HG03108 (cell line): Measurements from ENCODE around the gene SNTG2.
"Not testable (repeated sequence)": the region's sequence is repeated elsewhere in the genome, so short reads cannot be mapped to it uniquely, and the experiment has no call there.

Experiments
- ATAC-seq: cut with Tn5 transposase; IDR thresholded peaks from one replicate; pipeline ENCODE4 v1.9.1; 2021; ENCODE audit warnings: moderate library complexity; ENCODE audit not compliant: unreplicated experiment

Gene SNTG2

GRCh38 chr2:1402064-1402463 is 451.4 kb downstream of the SNTG2 start:
- ATAC-seq = no peak

DNA sequence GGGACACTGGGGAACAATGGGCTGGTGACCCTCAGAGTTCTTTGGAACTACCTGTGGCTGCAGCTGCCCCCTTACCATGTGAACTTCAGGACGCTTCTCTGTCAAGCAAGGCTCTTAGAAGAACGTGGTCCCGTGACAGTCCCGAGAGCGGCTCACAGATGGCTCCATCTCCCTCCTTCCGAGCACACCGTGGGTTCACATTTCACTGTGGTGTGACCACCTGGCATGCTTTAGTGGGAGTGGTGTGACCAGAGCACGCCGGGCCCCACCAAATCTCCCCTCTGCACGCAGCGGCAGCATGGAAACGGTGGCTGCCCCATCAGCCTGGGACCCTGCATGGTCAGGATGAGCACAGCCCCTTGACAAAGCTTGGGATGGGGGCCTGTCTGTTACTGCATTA is 452.9 kb downstream of the SNTG2 start:
- ATAC-seq = no peak

DNA sequence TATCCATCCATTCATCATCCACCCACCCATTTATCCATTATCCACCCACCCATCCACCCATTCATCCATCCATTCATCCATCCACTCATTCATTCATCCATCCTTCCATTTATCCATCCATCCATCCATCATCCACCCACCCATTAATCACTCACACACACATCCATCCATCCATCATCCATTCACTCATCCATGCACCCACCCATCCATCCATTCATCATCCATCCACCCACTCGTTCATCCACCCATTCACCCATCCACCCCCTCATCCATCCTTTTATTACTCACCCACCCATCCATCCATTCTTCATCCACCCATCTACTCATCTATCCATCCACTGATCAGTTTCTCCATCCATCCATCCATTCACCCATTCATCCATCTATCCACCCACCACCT is 454.5 kb downstream of the SNTG2 start:
- ATAC-seq = no peak

DNA sequence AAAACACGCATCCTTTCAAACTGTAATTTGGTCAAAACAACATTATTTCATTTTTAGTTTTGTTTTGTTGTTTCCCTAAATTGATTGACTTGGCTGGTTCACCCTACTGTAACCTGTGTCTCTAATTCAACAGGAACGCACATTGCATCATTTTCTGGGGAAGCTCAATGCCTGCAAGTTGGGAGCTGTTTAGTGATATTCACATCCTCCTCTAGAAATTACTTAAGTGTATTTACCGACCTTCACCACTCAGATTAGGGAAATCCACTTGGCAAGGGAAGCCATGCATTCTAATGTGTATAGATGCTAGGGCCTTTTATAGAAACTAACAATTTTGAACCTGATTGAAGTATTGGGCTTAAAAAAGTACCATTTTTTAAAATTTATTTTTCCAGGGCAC is 455.3 kb downstream of the SNTG2 start:
- ATAC-seq = no peak

- ATAC-seq = no peak
Measured at GRCh38 chr2:1406434-1406833, 455.8 kb downstream of the SNTG2 start.

- no peak for ATAC-seq
Measured at GRCh38 chr2:1407950-1408675, 457.5 kb downstream of the SNTG2 start.

- no peak for ATAC-seq
Measured at GRCh38 chr2:1413156-1413710, 462.6 kb downstream of the SNTG2 start, which contains the start of gene TPO. Gene TPO (plus strand): TSS chr2:1413463. CDS start chr2:1414409, 946 bp downstream.

DNA sequence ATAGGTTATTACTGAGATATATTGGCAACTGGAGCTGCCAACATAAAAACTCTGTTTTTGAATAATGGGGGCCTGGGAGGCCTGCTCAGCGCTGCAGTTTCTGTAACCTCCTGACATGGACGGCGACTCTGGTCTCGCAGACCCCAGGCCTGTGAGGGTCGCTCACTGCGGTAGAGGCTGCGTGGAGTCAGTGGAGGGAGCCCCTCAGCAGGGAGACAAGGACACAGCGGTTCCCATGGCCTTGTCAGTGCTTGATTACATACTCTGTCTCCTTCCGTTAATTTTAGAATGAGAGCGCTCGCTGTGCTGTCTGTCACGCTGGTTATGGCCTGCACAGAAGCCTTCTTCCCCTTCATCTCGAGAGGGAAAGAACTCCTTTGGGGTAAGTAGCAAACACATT is 463.5 kb downstream of the SNTG2 start:
- no peak for ATAC-seq

DNA sequence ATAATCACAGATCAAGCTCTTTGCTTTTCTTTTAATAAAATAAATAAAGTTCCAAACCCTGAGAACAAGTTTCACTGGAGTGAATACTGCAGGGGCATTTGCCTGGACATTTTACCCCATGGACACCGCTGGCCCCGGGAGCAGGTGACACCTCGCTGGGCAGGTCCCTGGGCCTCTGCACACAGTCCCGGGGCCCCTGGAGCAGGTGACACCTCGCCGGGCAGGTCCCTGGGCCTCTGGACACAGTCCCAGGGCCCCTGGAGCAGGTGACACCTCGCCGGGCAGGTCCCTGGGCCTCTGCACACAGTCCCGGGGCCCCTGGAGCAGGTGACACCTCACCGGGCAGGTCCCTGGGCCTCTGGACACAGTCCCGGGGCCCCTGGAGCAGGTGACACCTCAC is 464.3 kb downstream of the SNTG2 start:
- not testable (repeated sequence) for ATAC-seq

GRCh38 chr2:1415501-1415900 is 464.9 kb downstream of the SNTG2 start:
- no peak for ATAC-seq
